Neural cell (in vitro differentiated cells): ENCODE data around the gene DDX56.

Experiments
- CTCF ChIP-seq: fragments of 450-650 bp; IDR thresholded peaks from 2 replicates; pipeline ENCODE4 v1.5.1; 2014; ENCODE audit warnings: antibody characterized with exemption, mild to moderate bottlenecking, moderate library complexity; ENCODE audit not compliant: poor library complexity, severe bottlenecking
- TAF1 ChIP-seq: IDR thresholded peaks from 2 replicates; pipeline ENCODE4 v1.6.1; 2012; ENCODE audit warnings: low read depth

- TF ChIP-seq TAF1: no peak
- no peak for TF ChIP-seq CTCF
Observed at GRCh38 chr7:44521347-44522095, 52.2 kb downstream of the DDX56 start.
